NCI-H2196 (cell line): ENCODE results near the gene DMPK.

Source experiments
- DNase-seq: peaks from one replicate; lab custom pipeline; 2025; ENCODE audit not compliant: unreplicated experiment; lab: John Stamatoyannopoulos, UW

Gene DMPK

DNA sequence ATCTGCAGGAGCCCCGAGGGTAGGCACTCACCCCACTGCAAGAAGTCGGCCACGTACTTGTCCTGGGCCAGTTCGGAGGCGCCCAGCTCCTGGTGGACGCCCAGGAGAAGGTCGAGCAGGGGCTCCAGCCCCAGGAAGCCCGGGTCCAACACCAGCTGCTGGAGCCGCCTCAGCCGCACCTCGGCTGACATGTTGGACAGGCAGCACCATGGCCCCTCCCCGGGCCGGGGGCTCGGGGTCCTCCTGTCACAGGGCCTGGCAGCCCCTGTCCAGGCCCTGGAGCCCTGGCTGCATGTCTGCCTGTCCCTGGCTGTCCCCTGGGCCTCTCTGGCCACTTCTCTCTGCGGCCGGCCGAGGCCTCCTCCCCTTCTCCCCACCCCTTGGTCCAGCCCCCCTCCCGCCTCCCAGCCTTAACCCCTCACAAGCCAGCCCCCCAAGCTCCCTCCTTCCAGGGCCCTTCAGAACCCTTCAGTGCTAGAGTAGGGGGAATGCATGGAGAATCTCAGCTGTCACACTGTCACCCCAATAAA, at the start of gene DMPK:
Gene DMPK (minus strand): TSS at position 329 of the 530 bp plus-strand sequence. CDS start 138 bp downstream, at position 191.
- no peak for DNase-seq

- no peak for DNase-seq
Observed at GRCh38 chr19:45828945-45829344, 46.7 kb upstream of the DMPK start.

GRCh38 chr19:45828523-45828922, 46.2 kb upstream of the DMPK start:
- DNase-seq = no peak

- no peak for DNase-seq
Observed at GRCh38 chr19:45827459-45828093, 45.3 kb upstream of the DMPK start.

DNA sequence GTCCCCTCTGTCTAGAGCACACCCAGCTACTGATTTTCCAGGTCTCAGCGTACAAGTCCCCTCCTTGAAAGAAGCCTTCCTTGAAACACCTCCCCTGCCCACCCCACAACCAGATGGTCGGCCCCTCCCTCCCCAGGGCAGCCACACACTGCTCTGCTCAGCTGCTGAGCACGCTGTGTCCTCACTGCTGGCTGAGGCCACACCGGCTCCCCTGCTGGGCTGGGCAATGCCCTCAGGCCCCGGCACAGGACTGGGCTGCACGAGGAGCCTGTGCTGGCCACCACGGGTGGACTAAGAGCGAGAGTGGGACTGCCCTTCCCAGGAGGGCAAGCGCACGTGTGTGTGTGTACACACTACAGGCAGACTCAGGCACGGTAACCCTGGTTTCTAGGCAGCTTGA, 44.6 kb upstream of the DMPK start:
- no peak for DNase-seq

- no peak for DNase-seq
Observed at GRCh38 chr19:45825917-45826893, 43.9 kb upstream of the DMPK start.

- DNase-seq = no peak
Observed at GRCh38 chr19:45825263-45825605, 42.9 kb upstream of the DMPK start.

- no peak for DNase-seq
Observed at GRCh38 chr19:45824531-45825262, 42.4 kb upstream of the DMPK start.

- DNase-seq = peak; percentile 86
Observed at GRCh38 chr19:45824041-45824471, 41.8 kb upstream of the DMPK start.

- DNase-seq = no peak
Observed at GRCh38 chr19:45823182-45823581, 40.9 kb upstream of the DMPK start.

GRCh38 chr19:45822716-45823115, 40.4 kb upstream of the DMPK start:
- DNase-seq = no peak

DNA sequence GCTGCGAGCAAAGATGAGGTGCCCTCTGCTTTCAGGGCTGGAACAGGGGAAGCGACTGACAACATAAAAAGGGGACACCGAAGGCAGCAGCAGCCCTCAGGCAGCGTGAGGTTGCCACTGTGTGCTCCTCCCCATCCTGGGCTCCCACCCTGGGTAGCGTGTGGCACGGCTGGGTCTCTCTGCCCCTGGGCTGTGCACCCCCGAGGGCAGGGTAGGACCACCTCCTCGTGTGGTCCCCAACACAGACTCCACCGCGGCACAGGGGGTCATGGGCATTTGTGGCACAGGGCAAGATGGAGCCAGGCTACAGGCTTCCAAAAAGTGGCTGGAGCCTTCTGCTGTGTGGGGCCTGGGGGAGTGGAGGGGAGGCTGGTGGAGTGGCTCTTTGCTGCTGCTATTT, 39.3 kb upstream of the DMPK start:
- no peak for DNase-seq

DNA sequence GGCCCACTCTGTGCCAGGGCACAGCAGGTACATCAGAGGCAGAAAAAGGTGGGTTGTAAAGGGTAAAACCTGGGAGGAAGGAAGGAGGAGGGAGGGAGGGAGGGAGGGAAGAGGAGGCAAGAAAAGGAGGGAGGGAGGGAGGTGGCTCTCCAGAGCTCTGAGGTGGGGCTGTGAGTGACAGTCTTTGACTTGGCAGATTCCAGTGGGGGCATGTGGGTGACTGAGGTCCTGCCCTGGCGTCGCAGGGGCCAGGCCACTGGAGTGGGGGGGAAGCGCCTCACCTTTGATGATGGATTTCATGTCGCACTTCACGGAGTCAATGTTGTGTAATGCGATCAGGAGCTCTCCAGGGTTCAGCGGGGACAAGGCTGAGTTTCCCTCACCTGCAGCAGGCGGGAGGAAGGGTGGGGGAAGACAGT, 38.8 kb upstream of the DMPK start:
- DNase-seq = peak; percentile 57

- no peak for DNase-seq
Observed at GRCh38 chr19:45820413-45821102, 38.3 kb upstream of the DMPK start.

DNA sequence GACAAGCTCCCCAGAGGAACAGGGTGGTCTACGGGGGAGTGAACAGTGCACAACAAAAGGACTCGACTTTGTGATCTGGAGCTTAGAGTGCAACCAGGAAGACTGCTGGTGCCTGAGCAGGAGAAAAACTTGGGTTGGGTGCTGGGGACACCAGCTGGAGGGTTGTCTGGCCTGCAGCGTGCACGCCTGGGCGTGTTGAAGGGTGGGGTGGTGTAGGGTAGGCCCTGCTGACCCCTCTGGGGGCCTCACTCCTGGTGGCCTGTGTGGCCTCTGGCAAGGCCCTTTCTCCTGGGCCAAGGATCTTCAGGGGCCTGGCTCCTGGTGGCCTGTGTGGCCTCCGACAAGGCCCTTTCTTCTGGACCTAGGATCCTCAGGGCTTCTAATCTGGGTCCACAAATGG, 37.5 kb upstream of the DMPK start:
- DNase-seq = no peak

DNA sequence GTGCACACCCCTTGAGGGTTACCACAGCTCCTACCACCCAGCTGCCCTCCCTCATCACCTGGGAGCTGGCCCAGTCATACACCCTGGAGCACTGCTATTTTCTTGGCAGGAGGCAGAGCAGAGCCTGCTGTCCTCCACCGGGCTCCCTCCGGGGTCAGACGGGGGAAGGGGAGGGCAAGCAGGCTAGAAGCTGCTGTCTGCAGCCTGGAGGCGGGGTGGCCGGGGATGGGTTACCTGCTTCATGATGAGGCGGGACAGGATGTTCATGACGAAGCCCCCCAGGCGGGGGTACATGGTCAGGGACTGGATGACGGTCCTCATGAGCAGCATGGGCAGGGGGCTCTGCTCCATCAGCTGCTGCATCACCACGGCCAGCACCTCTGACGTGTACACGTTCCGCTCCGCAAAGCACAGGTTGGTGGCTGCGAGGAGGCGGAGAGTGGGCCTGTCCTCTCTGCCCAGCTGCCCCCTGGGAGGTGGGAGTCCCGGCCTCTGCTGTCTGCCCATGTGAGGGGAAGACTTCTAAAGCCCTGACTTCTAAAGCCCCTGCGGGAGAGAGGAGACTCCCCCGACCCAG, 35.5 kb upstream of the DMPK start:
- peak; percentile 33 for DNase-seq

- peak; percentile 83 for DNase-seq
Observed at GRCh38 chr19:45817010-45817724, 34.9 kb upstream of the DMPK start.

DNA sequence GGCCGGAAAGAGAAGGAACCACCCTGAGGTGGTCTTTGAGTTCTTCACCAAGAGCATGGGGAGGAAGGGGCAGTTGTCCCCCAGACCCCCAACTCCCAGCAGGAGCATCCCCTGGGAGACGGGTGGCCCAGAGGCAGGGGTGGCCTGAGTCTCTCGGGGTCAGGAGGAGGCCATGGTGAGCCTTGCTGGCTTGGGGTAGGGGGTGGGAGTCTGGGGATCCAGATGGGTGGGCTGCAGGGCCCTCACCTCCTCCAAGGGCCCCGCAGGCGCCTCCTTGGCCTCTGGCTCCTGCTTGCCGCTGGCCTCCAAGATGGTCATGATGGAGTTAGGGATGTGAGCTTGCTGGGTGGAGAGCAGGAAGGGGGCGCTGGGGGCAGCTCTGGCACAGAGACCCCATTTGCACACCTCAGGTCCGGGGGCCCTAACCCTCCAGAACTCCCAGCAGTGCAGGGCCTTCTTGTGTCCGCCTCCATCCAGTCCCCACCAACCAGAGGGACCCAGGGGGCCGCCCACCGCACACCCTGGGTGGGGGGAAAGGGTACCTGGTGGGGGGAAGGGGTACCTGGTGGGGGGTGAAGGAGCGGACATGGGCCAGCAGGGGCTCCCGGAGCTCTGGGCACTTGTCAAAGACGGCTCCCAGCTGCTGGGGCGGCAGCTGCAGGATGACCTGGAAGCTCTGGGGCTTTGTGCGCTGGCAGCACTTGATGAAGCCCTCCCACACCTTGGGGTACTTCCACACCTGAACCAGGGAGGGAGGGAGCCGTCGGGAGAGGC, 34.1 kb upstream of the DMPK start:
- DNase-seq = no peak
